Measurements from ENCODE around the gene MCRIP2.

MCRIP2 gene

GRCh38 chr16:635573-636205 lies 5.9 kb upstream of the MCRIP2 start:
- H3K9ac ChIP-seq (ENCODE audit: low read length) = peak overlapping the region; percentile 85
- H3K36me3 ChIP-seq (replicated peaks; ENCODE audit: insufficient read depth, low read length) = no peaks in the 10 kb centered on the region
- H3K9me3 ChIP-seq (replicated peaks; ENCODE audit: insufficient read depth, low read length) = no peaks in the 10 kb centered on the region
- H3K9me2 ChIP-seq (replicated peaks; ENCODE audit: insufficient read depth, low read length) = no peaks in the 10 kb centered on the region
- peaks cover 11% of the 10 kb centered on the region for H3F3A ChIP-seq (ENCODE audit: insufficient read depth, low read length)
- no peaks in the 10 kb centered on the region for H4K20me1 ChIP-seq (ENCODE audit: insufficient read depth, low read length)
- peak overlapping the region; percentile 92; the same call in 1 of the 2 replicates for H3K27ac ChIP-seq (ENCODE audit: low read length)
- H2AFZ ChIP-seq (ENCODE audit: low read length) = peak overlapping the region; percentile 73
- no peak for TF ChIP-seq EZH2 (optimal IDR thresholded peaks at IDR 0.05; ENCODE audit: low read depth, low read length)
- no peak for TF ChIP-seq EZH2phosphoT487 (IDR thresholded peaks at IDR 0.05; ENCODE audit: low read length)
- no peak for TF ChIP-seq CTCF (IDR thresholded peaks at IDR 0.05; ENCODE audit: low read length)
- H3K79me2 ChIP-seq (ENCODE audit: low read length) = peaks cover 16% of the 10 kb centered on the region
- 0 out of 2 replicates have a peak, but pooled peaks cover 11% of the 10 kb centered on the region for H3K4me1 ChIP-seq (ENCODE audit: low read length)
- H3K27me3 ChIP-seq (replicated peaks; ENCODE audit: insufficient read depth, low read length) = no peaks in the 10 kb centered on the region
- peak overlapping the region; percentile 95 for H3K4me3 ChIP-seq (ENCODE audit: low read length)
- no peak for DNase-seq
- H3K4me2 ChIP-seq (ENCODE audit: low read depth, low read length) = peak overlapping the region; percentile 99

GRCh38 chr16:636206-637080 lies 5.2 kb upstream of the MCRIP2 start, which contains the start of gene METTL26:
TSS of gene METTL26 (minus strand) at chr16:636305. CDS start at chr16:636290, 15 bp downstream.
- Histone ChIP-seq H3K4me3 (ENCODE audit: low read length) (peak within 1 kb of the TSS; percentile 95), H3K79me2 (ENCODE audit: low read length) (peaks cover 22% of the 10 kb centered on the region), H3K4me1 (ENCODE audit: low read length) (0 out of 2 replicates have a peak, but pooled peaks cover 11% of the 10 kb centered on the region), H3K4me2 (ENCODE audit: low read depth, low read length) (peak within 1 kb of the TSS; percentile 99), H3F3A (ENCODE audit: insufficient read depth, low read length) (peaks cover 11% of the 10 kb centered on the region), H3K9me2 (replicated peaks; ENCODE audit: insufficient read depth, low read length) (no peaks in the 10 kb centered on the region), H3K9me3 (replicated peaks; ENCODE audit: insufficient read depth, low read length) (no peaks in the 10 kb centered on the region), H3K9ac (ENCODE audit: low read length) (peak within 1 kb of the TSS; percentile 85), H3K27ac (ENCODE audit: low read length) (peak within 1 kb of the TSS; percentile 92), H2AFZ (ENCODE audit: low read length) (peak within 1 kb of the TSS; percentile 91), H3K36me3 (replicated peaks; ENCODE audit: insufficient read depth, low read length) (no peaks in the 10 kb centered on the region), H4K20me1 (ENCODE audit: insufficient read depth, low read length) (no peaks in the 10 kb centered on the region), H3K27me3 (replicated peaks; ENCODE audit: insufficient read depth, low read length) (no peaks in the 10 kb centered on the region)
- TF ChIP-seq EZH2 (optimal IDR thresholded peaks at IDR 0.05; ENCODE audit: low read depth, low read length) = no peak
- TF ChIP-seq CTCF (IDR thresholded peaks at IDR 0.05; ENCODE audit: low read length) = no peak
- TF ChIP-seq EZH2phosphoT487 (IDR thresholded peaks at IDR 0.05; ENCODE audit: low read length) = no peak
- DNase-seq = peak; percentile 96

- no peaks in the 10 kb centered on the region for H3K36me3 ChIP-seq (replicated peaks; ENCODE audit: insufficient read depth, low read length)
- H3K9ac ChIP-seq (ENCODE audit: low read length) = peak overlapping the region; percentile 85; the same call in 1 of the 2 replicates
- peaks cover 28% of the 10 kb centered on the region for H3K79me2 ChIP-seq (ENCODE audit: low read length)
- peak overlapping the region; percentile 95 for H3K4me3 ChIP-seq (ENCODE audit: low read length)
- H3K4me1 ChIP-seq (ENCODE audit: low read length) = 0 out of 2 replicates have a peak, but pooled peaks cover 11% of the 10 kb centered on the region
- H3F3A ChIP-seq (ENCODE audit: insufficient read depth, low read length) = peaks cover 11% of the 10 kb centered on the region
- peak overlapping the region; percentile 92; the same call in 1 of the 2 replicates for H3K27ac ChIP-seq (ENCODE audit: low read length)
- DNase-seq = peak; percentile 86
- peak overlapping the region; percentile 51; the same call in 1 of the 2 replicates for H3K4me2 ChIP-seq (ENCODE audit: low read depth, low read length)
- no peaks in the 10 kb centered on the region for H3K27me3 ChIP-seq (replicated peaks; ENCODE audit: insufficient read depth, low read length)
- TF ChIP-seq CTCF (IDR thresholded peaks at IDR 0.05; ENCODE audit: low read length) (no peak), EZH2phosphoT487 (IDR thresholded peaks at IDR 0.05; ENCODE audit: low read length) (no peak), EZH2 (optimal IDR thresholded peaks at IDR 0.05; ENCODE audit: low read depth, low read length) (no peak)
- H3K9me2 ChIP-seq (replicated peaks; ENCODE audit: insufficient read depth, low read length) = no peaks in the 10 kb centered on the region
- peak overlapping the region; percentile 57; the same call in 1 of the 2 replicates for H2AFZ ChIP-seq (ENCODE audit: low read length)
- no peaks in the 10 kb centered on the region for H4K20me1 ChIP-seq (ENCODE audit: insufficient read depth, low read length)
- no peaks in the 10 kb centered on the region for H3K9me3 ChIP-seq (replicated peaks; ENCODE audit: insufficient read depth, low read length)
These were observed 4.3 kb upstream of the MCRIP2 start for GRCh38 chr16:637081-638018.
